NCI-H2107 treated with DMSO at 0.1 percent for 48 hours (cell line): ENCODE data around the gene MAT2A.

Source experiments
- DNase-seq: peaks from one replicate; lab custom pipeline; 2025; ENCODE audit not compliant: unreplicated experiment; lab: John Stamatoyannopoulos, UW

Gene MAT2A

DNA sequence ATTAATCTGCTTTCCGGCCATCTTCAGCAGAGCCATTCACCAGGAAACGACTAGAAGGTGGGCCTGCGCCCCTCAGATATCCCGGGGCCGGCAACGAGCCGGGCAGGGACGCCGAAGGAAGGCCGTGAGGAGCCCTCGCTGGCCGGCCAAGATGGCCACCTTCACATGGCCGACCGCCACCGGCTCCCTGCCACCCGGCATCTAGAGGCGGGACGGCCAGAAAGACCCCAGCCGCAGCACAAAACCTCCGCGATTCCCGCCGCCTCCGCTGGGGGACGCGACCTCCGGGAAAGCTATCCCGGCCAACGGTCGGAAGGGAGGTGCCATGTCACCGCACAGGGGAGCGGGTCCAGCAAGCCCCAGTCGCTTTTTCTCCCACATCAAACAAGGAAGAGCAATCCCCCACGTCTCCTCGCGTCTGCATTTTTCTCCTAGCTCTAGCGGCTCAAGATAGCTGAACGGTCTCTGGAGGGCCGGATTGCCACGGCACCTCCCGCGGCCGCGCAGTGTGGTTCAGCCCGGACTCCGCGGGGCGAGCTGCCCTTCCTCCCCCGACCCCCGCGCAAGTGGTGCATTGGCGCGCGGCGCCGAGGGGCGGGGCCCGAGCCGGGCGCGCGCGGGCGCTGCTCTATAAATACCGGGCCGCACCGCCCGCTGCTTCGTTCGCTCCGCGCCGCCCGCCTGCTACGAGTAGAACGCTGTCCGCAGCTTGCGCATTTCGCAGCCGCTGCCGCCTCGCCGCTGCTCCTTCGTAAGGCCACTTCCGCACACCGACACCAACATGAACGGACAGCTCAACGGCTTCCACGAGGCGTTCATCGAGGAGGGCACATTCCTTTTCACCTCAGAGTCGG is at the start of gene MAT2A:
MAT2A (plus strand) TSS at position 662 of the 854 bp plus-strand sequence; CDS start at position 782, 120 bp downstream.
- DNase-seq = peak; percentile 76

DNA sequence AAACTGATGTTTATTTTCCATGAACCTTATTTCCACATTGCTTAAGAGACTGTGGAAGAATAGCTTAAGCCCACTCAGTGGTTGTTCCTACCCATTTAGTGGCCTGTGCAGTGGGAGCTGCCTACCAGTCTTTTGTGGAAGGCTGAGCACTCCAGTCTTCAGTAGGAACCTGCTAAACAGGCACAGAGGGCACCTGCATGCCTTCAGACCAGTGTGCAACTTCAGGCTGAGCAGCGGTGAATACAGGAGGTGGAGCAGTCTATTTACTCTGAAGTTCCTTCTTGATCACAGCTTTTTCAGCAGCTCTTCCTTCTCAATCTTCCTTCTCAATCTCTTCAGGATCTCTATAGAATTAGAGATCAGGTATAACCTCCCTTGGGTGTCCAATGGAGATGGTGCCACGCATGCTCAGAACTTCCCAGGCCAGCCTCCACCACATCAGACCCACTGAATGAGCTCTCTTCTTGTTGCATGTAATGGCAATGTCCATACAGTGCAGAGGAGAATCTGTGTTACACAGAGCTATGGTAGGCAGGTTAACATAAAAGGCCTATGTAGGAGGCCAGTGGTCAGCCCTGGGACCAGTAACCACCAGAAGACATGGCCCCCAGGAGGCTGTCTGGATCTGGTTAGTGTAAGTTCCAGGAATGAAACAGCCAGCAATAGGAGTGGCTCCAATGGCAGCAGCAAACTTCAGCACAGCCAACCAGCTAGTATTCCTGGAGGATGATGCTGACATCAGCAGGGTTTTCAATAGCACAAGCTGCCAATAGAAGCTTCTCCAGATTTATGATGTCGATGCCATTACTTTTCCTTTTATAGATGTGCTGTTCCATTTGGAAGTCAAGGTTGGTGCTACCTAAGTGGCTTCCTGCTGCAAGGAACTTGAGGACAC is 47.9 kb upstream of the MAT2A start:
- no peak for DNase-seq

DNA sequence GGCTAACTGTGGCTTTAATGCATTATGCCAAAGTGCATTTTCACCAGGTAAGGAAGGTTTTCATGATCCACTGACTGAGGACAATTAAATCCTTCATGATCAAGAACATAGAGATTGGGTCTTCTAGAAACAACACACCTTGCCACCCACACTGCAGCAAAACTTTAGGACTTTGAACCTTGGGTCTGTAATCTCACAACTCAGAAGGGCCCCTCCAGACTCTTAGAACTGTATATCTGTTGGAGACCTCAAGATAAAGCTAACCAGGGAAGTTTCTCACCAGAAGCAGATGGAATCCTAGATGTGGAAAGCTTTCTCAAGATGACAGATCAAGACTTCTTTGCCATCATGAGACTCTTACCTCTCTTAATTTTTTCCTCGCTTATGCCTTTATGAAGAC is 42.5 kb upstream of the MAT2A start:
- no peak for DNase-seq

DNA sequence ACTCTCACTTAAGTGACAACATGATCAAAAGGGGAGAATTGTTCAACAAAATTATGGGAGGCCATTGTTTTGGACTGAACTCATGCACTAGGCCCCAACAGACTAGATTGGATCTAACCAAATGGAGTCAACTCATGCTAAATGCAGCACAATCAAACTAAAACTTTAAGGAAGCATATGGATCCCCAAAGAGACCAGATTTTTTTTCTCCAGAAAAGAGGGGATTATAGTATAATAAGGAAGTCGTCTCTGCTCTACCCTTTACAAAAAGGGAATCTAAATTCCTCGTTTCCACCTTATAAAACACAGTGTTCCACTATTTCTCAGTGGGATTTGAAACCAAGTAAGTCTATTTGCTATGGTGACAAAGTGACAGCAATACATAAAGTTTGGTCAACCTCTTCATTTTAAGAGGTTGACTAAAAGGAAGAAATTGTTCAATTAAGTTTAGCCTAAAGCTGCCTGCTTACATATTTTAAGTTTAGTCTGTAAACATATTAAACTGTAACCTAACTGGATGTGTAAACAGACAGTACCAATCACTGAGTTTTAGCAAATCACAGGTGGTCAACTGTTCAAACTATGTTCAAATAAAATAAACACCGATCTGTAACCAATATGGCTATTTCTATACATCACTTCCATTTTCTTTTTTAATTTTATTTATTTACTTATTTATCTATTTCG is 40.9 kb upstream of the MAT2A start:
- no peak for DNase-seq

DNA sequence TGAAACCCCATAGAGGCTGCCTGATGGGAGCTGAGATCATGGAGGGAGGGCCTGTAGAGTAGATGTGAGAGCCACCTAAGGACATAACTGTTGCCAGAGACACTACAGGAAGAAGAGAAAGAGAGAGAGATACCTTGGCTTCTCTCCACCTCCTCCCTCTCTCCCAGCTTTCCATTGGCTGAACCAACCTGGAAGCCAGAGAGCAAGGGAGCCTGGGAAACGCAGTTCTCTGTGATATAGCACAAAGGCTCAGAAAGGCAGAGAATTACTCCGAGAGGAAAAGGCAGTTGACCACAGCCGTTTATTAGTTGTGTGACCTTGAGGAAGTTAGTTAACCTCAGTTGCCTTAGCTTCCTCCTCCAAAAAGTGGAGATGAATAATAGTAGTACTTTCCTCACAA is 37.7 kb upstream of the MAT2A start:
- DNase-seq = no peak

DNA sequence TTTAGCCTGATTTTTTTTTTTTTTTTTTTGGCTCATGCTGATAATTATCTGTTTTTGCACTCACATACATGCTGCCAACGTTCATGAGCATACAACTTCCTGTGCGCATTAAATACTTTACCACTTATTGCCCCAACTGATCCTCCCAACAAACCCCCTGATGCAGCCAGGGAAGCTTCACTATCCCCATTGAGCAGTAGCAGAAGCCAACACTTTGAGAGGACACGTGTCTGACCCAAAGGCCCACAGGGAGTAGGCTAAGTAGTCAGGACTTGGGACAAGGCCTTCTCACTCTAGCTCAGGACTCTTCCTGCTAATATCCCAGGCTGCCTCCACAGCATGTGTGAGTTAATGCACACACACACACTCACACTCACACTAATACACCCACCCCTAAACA is 36.2 kb upstream of the MAT2A start:
- DNase-seq = no peak

DNA sequence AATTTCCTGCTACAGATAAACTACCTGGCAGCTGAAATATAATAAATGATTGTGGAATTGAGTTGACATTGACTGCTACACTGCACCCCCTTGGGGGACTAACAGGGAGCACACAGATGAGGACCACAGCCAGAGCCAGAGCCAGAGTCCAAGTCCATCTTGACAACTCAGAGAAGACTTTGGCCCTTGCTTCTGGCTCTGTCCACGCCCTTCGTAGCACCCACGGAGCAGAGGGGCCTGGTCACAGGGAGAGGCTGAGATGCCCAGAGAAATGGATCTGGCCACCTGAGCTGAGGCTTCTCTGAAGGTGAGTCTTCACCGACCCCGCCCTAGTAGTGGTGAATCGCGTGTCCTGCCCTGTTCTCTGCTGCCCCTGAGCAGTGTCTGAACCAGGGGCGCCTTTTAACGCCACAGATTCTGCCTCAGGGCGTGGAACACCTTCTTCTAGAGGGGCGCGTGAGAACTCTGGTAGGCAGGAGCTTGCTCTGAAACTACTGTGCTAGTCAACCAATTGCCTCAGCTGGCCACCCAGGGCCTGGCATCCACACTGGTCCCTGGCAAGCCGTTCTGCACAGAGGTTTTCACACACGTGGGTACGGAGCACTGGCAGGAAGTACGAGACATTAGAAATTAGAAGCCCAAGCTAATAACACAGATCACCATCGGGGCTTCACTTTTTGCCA is 35.7 kb upstream of the MAT2A start:
- DNase-seq = no peak

DNA sequence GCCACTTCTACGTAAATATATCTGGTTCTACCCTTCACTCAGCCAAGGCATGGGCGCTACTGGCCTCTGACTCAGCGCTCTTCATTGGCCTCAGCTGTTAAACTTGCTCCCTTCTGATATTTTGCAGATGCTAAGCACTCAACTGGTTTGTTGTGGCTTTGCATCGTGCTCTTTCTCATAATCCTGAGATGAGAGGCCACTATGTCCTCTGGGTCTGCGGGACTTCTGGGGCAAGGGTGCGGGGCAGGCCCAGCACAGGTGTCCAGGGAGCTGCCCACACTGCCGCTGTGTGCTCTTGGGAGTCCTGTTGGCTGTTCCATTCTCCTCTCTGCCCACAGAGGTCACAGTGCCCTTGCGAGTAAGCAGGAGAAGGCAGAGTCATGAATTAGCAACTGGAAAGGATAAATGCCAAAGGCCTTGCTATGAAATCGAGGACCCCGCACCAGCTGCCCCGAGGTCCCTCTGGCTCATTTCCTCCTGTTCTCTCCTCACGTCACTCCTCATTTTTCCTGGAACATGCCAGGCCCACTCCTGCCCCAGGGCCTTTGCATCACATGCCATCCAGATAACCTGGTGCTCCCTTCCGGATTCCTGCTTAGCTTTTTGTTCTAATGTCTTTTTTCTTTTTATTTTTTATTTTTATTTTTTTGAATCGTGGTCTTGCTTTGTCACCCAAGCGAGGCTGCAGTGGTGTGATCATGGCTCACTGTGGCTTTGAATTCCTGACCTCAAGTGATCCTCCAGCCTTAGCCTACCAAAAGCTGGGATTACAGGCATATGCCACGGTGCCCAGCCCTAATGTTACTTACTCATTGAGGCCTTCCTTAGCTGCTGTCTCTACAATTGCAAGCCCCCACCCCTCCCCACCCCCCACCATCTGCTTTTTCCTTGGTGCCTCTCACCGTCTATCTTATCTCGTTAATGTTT is 34.9 kb upstream of the MAT2A start:
- no peak for DNase-seq

DNA sequence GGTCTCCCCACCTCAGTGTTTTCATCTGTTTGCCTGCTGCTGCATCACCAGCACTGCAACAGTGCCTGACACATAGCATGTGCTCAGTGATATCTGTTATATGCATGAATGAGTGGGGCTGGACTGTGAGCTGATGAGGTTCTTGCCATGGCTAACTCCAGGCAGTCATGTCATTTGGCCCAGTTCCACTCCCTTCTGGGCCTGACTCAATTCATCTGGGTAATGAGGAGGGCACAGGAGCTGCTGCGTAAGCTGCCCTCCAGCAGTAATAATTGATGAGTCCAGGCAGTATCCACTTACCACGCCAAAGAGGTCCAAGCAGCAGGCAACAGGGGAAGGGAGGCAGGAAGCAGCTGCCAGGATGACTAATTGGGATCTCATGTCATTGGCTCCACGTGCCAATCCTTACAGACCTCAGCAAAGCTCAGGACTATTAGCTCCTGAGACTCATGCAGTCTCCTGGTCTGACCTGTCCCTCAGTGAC is 34.1 kb upstream of the MAT2A start:
- peak; percentile 35 for DNase-seq

DNA sequence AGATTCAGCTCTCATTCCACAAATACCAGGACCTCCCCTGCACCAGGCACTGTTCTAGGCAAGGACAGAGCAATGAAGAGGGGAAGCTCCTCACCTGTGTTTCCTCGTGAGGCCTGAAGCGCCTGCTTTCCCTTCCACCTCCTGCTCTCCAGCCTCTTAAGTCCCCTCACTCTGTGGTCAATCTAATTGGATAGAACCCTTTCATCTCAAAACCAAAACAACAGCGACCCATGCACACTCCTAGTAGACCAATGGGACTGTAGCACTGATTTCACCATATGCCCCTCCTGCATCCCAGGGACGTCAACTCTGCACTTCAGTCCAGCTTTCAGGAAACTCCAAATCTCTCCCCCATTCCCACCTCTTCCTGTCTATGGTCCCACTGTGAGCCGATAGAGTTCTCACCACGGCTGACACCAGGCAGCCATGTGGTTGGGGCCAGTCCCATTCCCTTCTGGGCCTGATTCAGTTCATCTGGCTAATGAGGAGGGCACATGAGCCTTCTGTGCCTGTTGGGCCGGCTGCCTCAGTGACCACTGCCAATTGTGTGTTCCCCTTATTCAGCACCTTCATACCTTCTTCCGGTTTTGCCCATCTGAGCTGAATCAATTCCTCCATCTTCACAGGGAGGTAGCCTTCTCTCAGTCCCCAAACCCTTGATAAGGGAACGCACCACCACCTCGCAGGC is 33.3 kb upstream of the MAT2A start:
- DNase-seq = no peak

DNA sequence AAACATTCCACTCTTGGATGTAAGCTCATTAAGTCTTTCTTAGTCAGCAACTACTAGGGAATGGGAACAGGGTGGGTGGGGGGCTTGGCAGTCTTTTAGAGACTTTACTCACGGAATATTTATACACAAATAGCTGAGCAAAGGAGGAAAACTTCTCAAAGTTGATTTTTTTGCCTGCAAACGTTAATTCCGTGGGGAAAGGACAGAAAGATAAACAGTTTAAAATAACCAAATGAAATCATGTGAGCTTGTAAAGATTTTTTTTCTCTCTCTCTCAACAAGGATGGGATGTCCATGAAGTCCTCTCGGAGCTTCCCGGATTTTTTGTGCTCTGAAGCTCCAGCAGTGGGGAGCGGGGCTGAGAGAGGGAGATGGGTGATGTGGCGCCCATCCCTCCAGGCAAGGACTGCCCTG is 32.2 kb upstream of the MAT2A start:
- no peak for DNase-seq

DNA sequence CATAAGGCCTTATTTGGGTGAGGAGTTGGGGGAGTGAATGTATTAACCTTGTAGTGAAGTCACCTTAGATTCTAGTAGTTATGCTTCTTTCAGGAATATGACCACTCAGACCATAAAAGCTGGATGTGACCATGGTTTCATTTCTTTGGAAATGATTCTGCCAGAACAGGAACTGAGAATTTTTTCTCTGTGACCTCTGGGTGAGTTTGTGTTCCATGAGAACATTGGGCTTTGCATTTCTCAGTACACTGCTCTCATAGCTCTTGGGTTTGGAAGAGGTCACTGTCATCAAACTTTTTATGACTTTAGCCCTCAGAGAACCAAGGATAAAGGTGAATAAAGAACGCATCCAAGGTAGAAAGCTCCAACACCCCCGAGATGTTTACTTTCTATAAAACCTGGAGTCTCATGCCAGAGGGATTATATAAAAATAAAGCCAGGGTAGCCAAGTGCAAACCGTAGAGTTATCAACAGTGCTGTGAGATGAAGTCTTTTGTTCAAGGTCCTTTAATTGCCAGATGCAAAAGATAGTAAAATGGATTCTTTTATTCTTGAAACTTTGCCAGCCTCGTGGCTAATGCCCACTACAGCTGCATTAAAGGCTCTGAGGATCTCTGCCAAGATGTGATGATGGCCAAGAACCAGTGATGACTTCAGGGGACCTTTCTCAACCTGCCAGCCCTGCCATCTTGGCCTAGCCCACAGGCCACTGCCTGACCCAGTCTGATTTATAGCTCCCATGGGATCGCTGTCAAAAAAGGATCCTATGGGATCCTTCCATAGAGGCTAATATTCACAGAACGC is 27.8 kb upstream of the MAT2A start:
- no peak for DNase-seq

DNA sequence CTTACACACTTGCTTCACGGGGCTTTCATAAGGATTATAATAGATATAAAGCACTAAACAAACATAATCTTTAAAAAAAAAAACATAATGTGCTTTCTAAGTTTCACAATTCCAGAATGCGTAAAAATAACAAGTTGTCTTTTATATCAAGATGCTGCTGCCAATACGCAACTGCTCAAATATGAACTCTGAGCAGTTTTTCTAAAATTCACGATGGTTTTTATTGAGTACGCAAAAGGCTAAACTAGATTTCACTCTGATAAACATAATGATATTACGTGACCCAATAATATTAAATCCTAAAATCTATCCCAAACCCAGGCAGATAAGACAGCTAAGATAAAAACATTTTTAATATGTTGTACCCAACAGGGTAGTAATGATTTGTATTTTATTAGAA is 24.6 kb upstream of the MAT2A start:
- DNase-seq = no peak

DNA sequence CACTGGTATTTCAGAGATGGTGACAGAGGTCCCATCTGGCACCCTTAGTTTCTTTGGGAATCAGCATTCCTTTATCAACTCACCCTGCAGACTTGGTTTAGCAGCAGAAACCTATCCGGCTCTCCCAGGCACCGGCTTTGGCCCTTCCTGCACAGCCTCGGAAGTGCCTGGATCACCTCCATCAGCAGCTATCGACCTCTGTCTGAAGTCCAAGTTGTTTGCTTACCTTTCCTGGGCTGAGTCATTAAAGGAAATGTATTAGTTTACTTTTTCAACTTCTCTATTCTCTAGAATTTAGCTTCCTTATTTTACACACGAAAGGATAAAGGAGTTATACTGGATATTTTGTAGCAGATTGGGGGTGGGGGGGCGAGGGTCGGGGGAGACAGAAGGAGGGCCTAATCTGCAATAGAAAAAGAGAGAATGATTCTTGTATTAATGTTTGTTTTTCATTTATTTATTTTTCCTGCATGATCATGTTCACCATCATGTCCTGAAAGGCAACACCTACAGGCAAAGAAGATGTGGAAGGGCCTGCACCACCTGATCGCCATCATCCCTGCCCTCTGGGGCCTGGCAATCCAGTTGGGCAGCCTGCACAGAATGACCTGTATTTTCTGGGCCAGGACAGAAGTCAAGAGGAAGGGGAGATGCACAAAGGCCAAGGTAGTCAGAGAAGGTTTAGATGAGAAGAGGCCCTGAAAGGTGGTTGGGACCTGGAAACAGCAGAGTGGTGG is 22.1 kb upstream of the MAT2A start:
- no peak for DNase-seq

DNA sequence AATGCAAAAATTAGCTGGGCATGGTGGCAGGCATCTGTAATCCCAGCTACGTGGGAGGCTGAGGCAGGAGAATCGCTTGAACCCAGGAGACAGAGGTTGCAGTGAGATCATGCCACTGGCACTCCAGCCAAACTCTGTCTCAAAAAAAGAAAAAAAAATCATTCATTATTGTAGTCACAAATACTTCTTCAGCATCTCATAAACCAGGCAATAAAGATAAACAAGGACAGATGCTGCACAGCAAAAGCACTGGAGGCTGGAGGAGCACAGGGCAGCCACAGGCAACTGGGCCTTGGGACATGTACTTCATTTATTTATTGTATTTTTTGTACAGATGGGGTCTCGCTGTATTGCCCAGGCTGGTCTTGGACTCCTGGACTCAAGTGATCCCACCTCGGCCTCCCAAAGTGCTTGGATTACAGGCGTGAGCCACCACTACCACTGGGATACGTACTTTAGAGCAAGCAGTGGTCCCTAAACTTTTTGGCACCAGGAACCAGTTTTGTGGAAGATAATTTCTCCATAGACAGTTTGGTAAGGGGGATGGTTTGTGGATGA is 16.8 kb upstream of the MAT2A start:
- no peak for DNase-seq

DNA sequence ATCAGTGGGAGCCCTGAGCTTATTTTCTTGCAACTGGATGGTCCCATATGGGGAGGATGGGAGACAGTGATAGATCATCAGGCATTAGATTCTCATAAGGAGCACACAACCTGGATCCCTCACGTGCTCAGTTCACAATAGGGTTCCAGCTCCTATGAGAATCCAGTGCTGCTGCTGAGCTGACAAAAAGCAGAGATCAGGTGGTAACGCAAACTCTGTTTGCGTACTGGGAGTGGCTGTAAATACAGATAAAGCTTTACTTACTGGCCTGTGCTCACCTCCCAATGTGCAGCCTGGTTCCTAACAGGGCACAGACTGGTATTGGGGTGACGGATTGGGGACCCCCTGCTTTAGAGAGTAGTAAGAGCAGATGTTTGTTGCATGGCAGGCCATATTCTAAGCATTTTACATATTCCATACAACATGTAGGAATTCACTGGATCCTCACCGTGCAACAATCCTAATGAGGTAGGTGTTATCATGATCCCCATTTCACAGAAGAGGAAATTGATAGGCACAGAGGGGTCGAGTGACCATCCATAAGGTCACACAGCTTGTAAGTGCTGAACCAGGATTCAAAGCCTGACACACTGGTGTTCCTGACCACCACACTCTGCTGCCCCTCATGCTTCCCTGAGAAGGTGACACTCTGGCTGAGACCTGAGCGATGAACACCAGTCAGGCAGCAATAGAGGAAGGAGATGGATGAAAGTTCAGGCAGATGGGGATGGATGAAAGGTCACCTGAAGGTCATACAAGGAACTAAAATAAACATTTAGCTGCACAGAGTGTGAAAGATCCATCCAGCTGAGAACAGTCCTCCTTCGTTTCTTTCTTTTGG is 15.7 kb upstream of the MAT2A start:
- DNase-seq = no peak
